Sigmoid colon (tissue), 4 donors: ENCODE results near the gene ANKRD33B.

Experiments
- CTCF ChIP-seq, 4 experiments: fragments of 450-650 bp in 3 of 4; fragments of 200-600 bp in 1 of 4; IDR thresholded peaks; one replicate each; pipeline ENCODE4 v1.5.1; 2016 to 2019; ENCODE audit warnings: antibody characterized with exemption in 4 of 4, mild to moderate bottlenecking in 3 of 4, moderate library complexity in 2 of 4
- EP300 ChIP-seq, 4 donors: sonication (generic); formaldehyde crosslinking; IDR thresholded peaks; one replicate each; pipeline ENCODE4 v1.6.1; 2017; ENCODE audit warnings: antibody characterized with exemption in 4 of 4
- POLR2A ChIP-seq, 2 donors: fragments of 450-650 bp; IDR thresholded peaks; one replicate each; pipeline ENCODE4 v1.6.1; 2016; ENCODE audit warnings: antibody characterized with exemption in 2 of 2, mild to moderate bottlenecking in 2 of 2, moderate library complexity in 2 of 2
- POLR2AphosphoS5 ChIP-seq, 4 donors: sonication (generic); formaldehyde crosslinking; IDR thresholded peaks; one replicate each; pipeline ENCODE4 v1.6.1; 2017; ENCODE audit warnings: antibody characterized with exemption in 4 of 4

GRCh38 chr5:10628601-10629000 is 64.7 kb downstream of the ANKRD33B start:
- TF ChIP-seq POLR2AphosphoS5 (IDR thresholded peaks at IDR 0.05) (no peak), CTCF (IDR thresholded peaks at IDR 0.05) (no peak), POLR2A (IDR thresholded peaks at IDR 0.05) (no peak), EP300 (IDR thresholded peaks at IDR 0.05) (no peak)
